NB4 (cell line): ENCODE measurements around the gene MAD1L1.

Source experiments
- MYC ChIP-seq: IDR thresholded peaks from 2 replicates; pipeline ENCODE4 v1.6.1; 2011; ENCODE audit warnings: low read depth, low read length
- POLR2A ChIP-seq: IDR thresholded peaks from 2 replicates; pipeline ENCODE4 v1.6.1; 2011; ENCODE audit warnings: mild to moderate bottlenecking; ENCODE audit not compliant: insufficient read length; ENCODE audit errors: extremely low read depth
- TF ChIP-seq, protein P1 (sequence below): IDR thresholded peaks from one replicate; pipeline ENCODE4 v1.5.1; 2012; ENCODE audit warnings: low read depth, low read length
- TF ChIP-seq, protein P2 (sequence below): IDR thresholded peaks from 2 replicates; pipeline ENCODE4 v1.6.1; 2011; ENCODE audit warnings: low read depth, low read length

DNA sequence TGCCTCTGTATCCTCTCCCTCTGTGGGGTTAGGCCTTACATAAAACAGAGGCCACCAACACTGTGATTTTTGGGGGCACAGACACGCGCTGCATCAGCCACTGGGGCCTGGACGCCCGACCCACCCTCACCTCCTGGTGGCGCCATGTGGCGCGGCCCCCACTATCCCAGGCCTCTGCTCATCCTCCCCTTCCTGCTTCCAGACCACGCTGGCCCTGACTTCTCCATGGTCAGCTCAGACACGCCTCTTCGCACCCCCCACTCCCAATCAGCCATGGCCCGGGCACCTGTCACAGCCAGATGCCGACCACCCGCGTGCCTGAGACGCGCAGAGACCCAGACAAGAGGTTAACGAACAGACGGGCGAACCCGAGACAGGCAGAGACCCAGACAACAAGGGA is 298.7 kb downstream of the MAD1L1 start:
- TF ChIP-seq POLR2A (no peak), MYC (no peak)
- TF ChIP-seq, protein P1, sequence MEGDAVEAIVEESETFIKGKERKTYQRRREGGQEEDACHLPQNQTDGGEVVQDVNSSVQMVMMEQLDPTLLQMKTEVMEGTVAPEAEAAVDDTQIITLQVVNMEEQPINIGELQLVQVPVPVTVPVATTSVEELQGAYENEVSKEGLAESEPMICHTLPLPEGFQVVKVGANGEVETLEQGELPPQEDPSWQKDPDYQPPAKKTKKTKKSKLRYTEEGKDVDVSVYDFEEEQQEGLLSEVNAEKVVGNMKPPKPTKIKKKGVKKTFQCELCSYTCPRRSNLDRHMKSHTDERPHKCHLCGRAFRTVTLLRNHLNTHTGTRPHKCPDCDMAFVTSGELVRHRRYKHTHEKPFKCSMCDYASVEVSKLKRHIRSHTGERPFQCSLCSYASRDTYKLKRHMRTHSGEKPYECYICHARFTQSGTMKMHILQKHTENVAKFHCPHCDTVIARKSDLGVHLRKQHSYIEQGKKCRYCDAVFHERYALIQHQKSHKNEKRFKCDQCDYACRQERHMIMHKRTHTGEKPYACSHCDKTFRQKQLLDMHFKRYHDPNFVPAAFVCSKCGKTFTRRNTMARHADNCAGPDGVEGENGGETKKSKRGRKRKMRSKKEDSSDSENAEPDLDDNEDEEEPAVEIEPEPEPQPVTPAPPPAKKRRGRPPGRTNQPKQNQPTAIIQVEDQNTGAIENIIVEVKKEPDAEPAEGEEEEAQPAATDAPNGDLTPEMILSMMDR, result no peak
- TF ChIP-seq, protein P2, sequence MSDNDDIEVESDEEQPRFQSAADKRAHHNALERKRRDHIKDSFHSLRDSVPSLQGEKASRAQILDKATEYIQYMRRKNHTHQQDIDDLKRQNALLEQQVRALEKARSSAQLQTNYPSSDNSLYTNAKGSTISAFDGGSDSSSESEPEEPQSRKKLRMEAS, result no peak
